GM19025 (cell line): ENCODE measurements around the gene HAUS2.
"Not testable (repeated sequence)": the region's sequence is repeated elsewhere in the genome, so short reads cannot be mapped to it uniquely, and the experiment has no call there.

Experiments used
- ATAC-seq: cut with Tn5 transposase; IDR thresholded peaks from one replicate; pipeline ENCODE4 v1.9.1; 2021; ENCODE audit warnings: mild to moderate bottlenecking, low read depth, moderate library complexity; ENCODE audit not compliant: unreplicated experiment

The HAUS2 gene

GRCh38 chr15:42548249-42549031 is at the start of gene HAUS2, which contains the start of gene LRRC57:
TSS of gene HAUS2 (plus strand) at chr15:42548838. CDS start at chr15:42548873, 35 bp downstream.
TSS of gene LRRC57 (minus strand) at chr15:42548793. CDS start at chr15:42548434, 359 bp downstream.
- ATAC-seq: peak; percentile 85

GRCh38 chr15:42499858-42500609 is 48.6 kb upstream of the HAUS2 start:
- ATAC-seq: no peak

GRCh38 chr15:42502477-42502876 is 46.2 kb upstream of the HAUS2 start:
- no peak for ATAC-seq

- no peak for ATAC-seq
Observed at GRCh38 chr15:42503825-42504224, 44.8 kb upstream of the HAUS2 start.

- no peak for ATAC-seq
Observed at GRCh38 chr15:42504631-42505030, 44.0 kb upstream of the HAUS2 start.

GRCh38 chr15:42507514-42507913 is 41.1 kb upstream of the HAUS2 start:
- ATAC-seq: no peak

- ATAC-seq: no peak
Observed at GRCh38 chr15:42508263-42508690, 40.4 kb upstream of the HAUS2 start.

GRCh38 chr15:42510258-42511006 is 38.2 kb upstream of the HAUS2 start:
- ATAC-seq: no peak

- no peak for ATAC-seq
Observed at GRCh38 chr15:42511007-42511391, 37.6 kb upstream of the HAUS2 start.

- ATAC-seq: no peak
Observed at GRCh38 chr15:42523331-42523730, 25.3 kb upstream of the HAUS2 start.

GRCh38 chr15:42528970-42529369 is 19.7 kb upstream of the HAUS2 start:
- no peak for ATAC-seq

GRCh38 chr15:42533246-42533645 is 15.4 kb upstream of the HAUS2 start:
- ATAC-seq: no peak

- ATAC-seq: no peak
Observed at GRCh38 chr15:42544853-42545629, 3.6 kb upstream of the HAUS2 start.

GRCh38 chr15:42547918-42548248 is 755 bp upstream of the HAUS2 start:
- no peak for ATAC-seq

- ATAC-seq: no peak
Observed at GRCh38 chr15:42549032-42549491, 424 bp downstream of the HAUS2 start.

GRCh38 chr15:42549741-42550392 is 1.2 kb downstream of the HAUS2 start:
- no peak for ATAC-seq

- no peak for ATAC-seq
Observed at GRCh38 chr15:42553554-42553953, 4.9 kb downstream of the HAUS2 start.

GRCh38 chr15:42556550-42557207 is 8.0 kb downstream of the HAUS2 start:
- not testable (repeated sequence) for ATAC-seq

- ATAC-seq: no peak
Observed at GRCh38 chr15:42558739-42559138, 10.1 kb downstream of the HAUS2 start.
